ENCODE measurements around the gene ZNF792.
"Not testable (repeated sequence)": the region's sequence is repeated elsewhere in the genome, so short reads cannot be mapped to it uniquely, and the experiment has no call there.

Gene ZNF792

DNA sequence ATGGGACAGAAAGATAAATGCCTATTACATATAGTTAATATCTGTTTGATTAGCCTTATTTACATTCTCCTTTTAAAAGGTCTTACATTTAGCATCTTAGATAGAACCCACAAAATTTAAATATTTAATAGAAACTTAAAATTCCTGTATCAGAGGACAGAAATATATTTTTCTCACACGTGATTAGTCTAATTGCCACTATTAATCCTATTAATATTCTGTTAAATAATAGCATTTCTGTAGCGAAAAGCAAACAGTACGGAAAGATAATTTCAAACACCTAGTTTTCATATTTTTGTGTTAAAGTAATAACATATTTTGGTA lies 37.7 kb downstream of the ZNF792 start:
- H3K79me1 ChIP-seq (replicated peaks; ENCODE audit: low read length, poor library complexity, severe bottlenecking) = peaks cover 15% of the 10 kb centered on the region

DNA sequence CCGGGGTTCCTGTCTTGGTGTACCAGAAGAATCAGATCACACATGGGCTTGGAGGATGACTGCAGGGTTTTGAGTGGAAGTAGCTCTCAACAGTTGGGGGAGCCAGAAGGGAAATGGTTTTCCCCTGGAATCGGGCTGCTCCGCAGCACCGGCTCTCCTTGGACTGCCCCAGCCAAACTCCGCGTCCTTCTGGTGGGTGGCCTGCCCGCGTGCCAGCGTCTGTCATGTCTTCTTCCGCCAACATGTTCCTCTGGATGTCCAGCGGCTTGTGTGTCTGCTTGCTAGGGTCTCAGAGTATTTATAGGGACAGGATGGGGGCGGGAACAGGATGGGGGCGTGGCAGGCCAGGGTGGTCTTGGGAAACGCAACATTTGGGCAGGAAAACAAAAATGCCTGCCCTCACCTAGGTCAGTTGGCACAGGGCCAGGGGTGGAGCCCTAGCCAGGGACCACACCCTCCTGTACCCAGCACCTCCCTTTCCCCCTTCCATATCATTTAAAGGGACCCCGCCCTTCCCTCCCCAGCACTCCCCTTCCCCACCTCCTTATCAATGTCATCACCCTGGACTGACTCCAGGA lies 38.7 kb downstream of the ZNF792 start:
- H3K4me3 ChIP-seq (ENCODE audit: insufficient read depth in 1 of 2, low read depth in 1 of 2, low read length in 2 of 2) = no peak overlapping the region
- 96% methylated on average over 14 of the region's 15 CpGs for WGBS
- H3K4me2 ChIP-seq (ENCODE audit: low read length, poor library complexity, severe bottlenecking) = no peak overlapping the region
- H3K18ac ChIP-seq (ENCODE audit: low read depth in 1 of 2, low read length in 2 of 2) = no peak overlapping the region
- H3K36me3 ChIP-seq (ENCODE audit: control insufficient read depth in 1 of 2, insufficient read depth in 2 of 2, low read depth in 1 of 2, low read length in 2 of 2) = peaks cover 0 to 2% of the 10 kb centered on the region in 2 experiments
- H3K4ac ChIP-seq (ENCODE audit: low read depth in 1 of 2, low read length in 2 of 2) = no peak overlapping the region
- no peak overlapping the region for H3K9ac ChIP-seq (ENCODE audit: low read length)
- H3K23ac ChIP-seq (ENCODE audit: low read length in 2 of 2) = no peak overlapping the region
- peaks cover 12% of the 10 kb centered on the region for H3K79me1 ChIP-seq (replicated peaks; ENCODE audit: low read length, poor library complexity, severe bottlenecking)
- H3K4me1 ChIP-seq (ENCODE audit: control insufficient read depth, insufficient read depth, low read depth, low read length) = peaks cover 3% of the 10 kb centered on the region
- H4K8ac ChIP-seq (ENCODE audit: low read length) = no peak overlapping the region
- H3K14ac ChIP-seq (ENCODE audit: low read length in 2 of 2) = no peak overlapping the region
- no peak overlapping the region for H4K91ac ChIP-seq (ENCODE audit: low read length)
- no peak overlapping the region for H2AFZ ChIP-seq (ENCODE audit: low read depth, low read length)
- H2AK5ac ChIP-seq (ENCODE audit: low read length, severe bottlenecking) = no peak overlapping the region
- no peaks in the 10 kb centered on the region for H3K27me3 ChIP-seq (ENCODE audit: control insufficient read depth in 1 of 2, insufficient read depth in 1 of 2, low read length in 2 of 2)
- no peak overlapping the region for H2BK15ac ChIP-seq (ENCODE audit: low read depth, poor library complexity, severe bottlenecking)
- no peak for DNase-seq
- no peak overlapping the region for H2BK12ac ChIP-seq (ENCODE audit: low read length in 2 of 2)
- H3K9me3 ChIP-seq (ENCODE audit: control insufficient read depth, low read length) = no peaks in the 10 kb centered on the region
- no peak overlapping the region for H3K27ac ChIP-seq (ENCODE audit: low read length, poor library complexity, severe bottlenecking)
- no peak overlapping the region for H2BK5ac ChIP-seq (ENCODE audit: low read depth, low read length, poor library complexity, severe bottlenecking)
- H2BK120ac ChIP-seq (ENCODE audit: low read depth, low read length) = no peak overlapping the region

More for the DNA sequence above, 37.7 kb downstream of the ZNF792 start:
- Histone ChIP-seq H3K4me3 (ENCODE audit: insufficient read depth in 1 of 2, low read depth in 1 of 2, low read length in 2 of 2) (peak overlapping the region in 1 of 2 experiments; percentile 94), H2BK120ac (ENCODE audit: low read depth, low read length) (no peak overlapping the region), H2BK5ac (ENCODE audit: low read depth, low read length, poor library complexity, severe bottlenecking) (no peak overlapping the region), H3K4ac (ENCODE audit: low read depth in 1 of 2, low read length in 2 of 2) (no peak overlapping the region), H2AFZ (ENCODE audit: low read depth, low read length) (no peak overlapping the region), H3K27me3 (ENCODE audit: control insufficient read depth in 1 of 2, insufficient read depth in 1 of 2, low read length in 2 of 2) (no peaks in the 10 kb centered on the region), H3K27ac (ENCODE audit: low read length, poor library complexity, severe bottlenecking) (no peak overlapping the region), H4K8ac (ENCODE audit: low read length) (no peak overlapping the region), H3K14ac (ENCODE audit: low read length in 2 of 2) (no peak overlapping the region), H2AK5ac (ENCODE audit: low read length, severe bottlenecking) (no peak overlapping the region), H3K23ac (ENCODE audit: low read length in 2 of 2) (no peak overlapping the region), H3K18ac (ENCODE audit: low read depth in 1 of 2, low read length in 2 of 2) (no peak overlapping the region), H3K4me1 (ENCODE audit: control insufficient read depth, insufficient read depth, low read depth, low read length) (peaks cover 3% of the 10 kb centered on the region), H2BK12ac (ENCODE audit: low read length in 2 of 2) (no peak overlapping the region), H2BK15ac (ENCODE audit: low read depth, poor library complexity, severe bottlenecking) (no peak overlapping the region), H3K36me3 (ENCODE audit: control insufficient read depth in 1 of 2, insufficient read depth in 2 of 2, low read depth in 1 of 2, low read length in 2 of 2) (peaks cover 0 to 2% of the 10 kb centered on the region in 2 experiments), H3K9ac (ENCODE audit: low read length) (peak overlapping the region; percentile 88), H3K4me2 (ENCODE audit: low read length, poor library complexity, severe bottlenecking) (peak overlapping the region; percentile 87), H3K9me3 (ENCODE audit: control insufficient read depth, low read length) (no peaks in the 10 kb centered on the region), H4K91ac (ENCODE audit: low read length) (no peak overlapping the region)
- DNase-seq = no peak
- WGBS = no CpG with 5 or more reads among the region's 3 CpGs

DNA sequence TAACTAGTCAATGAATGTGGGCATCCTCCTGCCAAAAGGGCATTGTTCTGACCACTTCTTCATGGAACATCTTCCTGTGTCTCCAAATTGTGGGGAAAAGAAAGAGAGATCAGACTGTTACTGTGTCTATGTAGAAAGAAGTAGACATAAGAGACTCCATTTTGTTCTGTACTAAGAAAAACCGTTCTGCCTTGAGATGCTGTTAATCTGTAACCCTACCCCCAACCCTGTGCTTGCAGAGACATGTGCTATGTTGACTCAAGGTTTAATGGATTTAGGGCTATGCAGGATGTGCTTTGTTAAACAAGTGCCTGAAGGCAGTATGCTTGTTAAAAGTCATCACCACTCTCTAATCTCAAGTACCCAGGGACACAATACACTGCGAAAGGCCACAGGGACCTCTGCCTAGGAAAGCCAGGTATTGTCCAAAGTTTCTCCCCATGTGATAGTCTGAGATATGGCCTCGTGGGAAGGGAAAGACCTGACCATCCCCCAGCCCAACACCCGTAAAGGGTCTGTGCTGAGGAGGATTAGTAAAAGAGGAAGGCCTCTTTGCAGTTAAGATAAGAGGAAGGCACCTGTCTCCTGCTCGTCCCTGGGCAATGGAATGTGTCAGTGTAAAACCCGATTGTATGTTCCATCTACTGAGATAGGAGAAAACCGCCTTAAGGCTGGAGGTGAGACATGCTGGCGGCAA lies 43.8 kb downstream of the ZNF792 start:
- H3K4me3 ChIP-seq (ENCODE audit: insufficient read depth in 1 of 2, low read depth in 1 of 2, low read length in 2 of 2); H3K18ac ChIP-seq (ENCODE audit: low read depth in 1 of 2, low read length in 2 of 2); H3K4me2 ChIP-seq (ENCODE audit: low read length, poor library complexity, severe bottlenecking); H3K36me3 ChIP-seq (ENCODE audit: control insufficient read depth in 1 of 2, insufficient read depth in 2 of 2, low read depth in 1 of 2, low read length in 2 of 2); H3K23ac ChIP-seq (ENCODE audit: low read length in 2 of 2); H2AK5ac ChIP-seq (ENCODE audit: low read length, severe bottlenecking); H3K79me1 ChIP-seq (replicated peaks; ENCODE audit: low read length, poor library complexity, severe bottlenecking); H2BK120ac ChIP-seq (ENCODE audit: low read depth, low read length); DNase-seq; H3K27me3 ChIP-seq (ENCODE audit: control insufficient read depth in 1 of 2, insufficient read depth in 1 of 2, low read length in 2 of 2); H2BK15ac ChIP-seq (ENCODE audit: low read depth, poor library complexity, severe bottlenecking); H4K8ac ChIP-seq (ENCODE audit: low read length); H3K27ac ChIP-seq (ENCODE audit: low read length, poor library complexity, severe bottlenecking); H3K14ac ChIP-seq (ENCODE audit: low read length in 2 of 2); H2AFZ ChIP-seq (ENCODE audit: low read depth, low read length); H2BK12ac ChIP-seq (ENCODE audit: low read length in 2 of 2); H2BK5ac ChIP-seq (ENCODE audit: low read depth, low read length, poor library complexity, severe bottlenecking); H3K4me1 ChIP-seq (ENCODE audit: control insufficient read depth, insufficient read depth, low read depth, low read length); H4K91ac ChIP-seq (ENCODE audit: low read length); H3K4ac ChIP-seq (ENCODE audit: low read depth in 1 of 2, low read length in 2 of 2); H3K9ac ChIP-seq (ENCODE audit: low read length): not testable (repeated sequence)
- 63% methylated on average over 6 of the region's 8 CpGs for WGBS
- peaks cover 18% of the 10 kb centered on the region for H3K9me3 ChIP-seq (ENCODE audit: control insufficient read depth, low read length)

GRCh38 chr19:34918190-34918589 lies 45.8 kb downstream of the ZNF792 start:
- DNase-seq = no peak
- H3K4me3 ChIP-seq (ENCODE audit: insufficient read depth in 1 of 2, low read depth in 1 of 2, low read length in 2 of 2) = no peak overlapping the region
- H3K4me1 ChIP-seq (ENCODE audit: control insufficient read depth, insufficient read depth, low read depth, low read length) = no peaks in the 10 kb centered on the region
- no peak overlapping the region for H2BK15ac ChIP-seq (ENCODE audit: low read depth, poor library complexity, severe bottlenecking)
- no peak overlapping the region for H3K4ac ChIP-seq (ENCODE audit: low read depth in 1 of 2, low read length in 2 of 2)
- no peak overlapping the region for H2AFZ ChIP-seq (ENCODE audit: low read depth, low read length)
- no peak overlapping the region for H3K4me2 ChIP-seq (ENCODE audit: low read length, poor library complexity, severe bottlenecking)
- no peak overlapping the region for H4K8ac ChIP-seq (ENCODE audit: low read length)
- no peak overlapping the region for H3K14ac ChIP-seq (ENCODE audit: low read length in 2 of 2)
- H3K18ac ChIP-seq (ENCODE audit: low read depth in 1 of 2, low read length in 2 of 2) = no peak overlapping the region
- H2AK5ac ChIP-seq (ENCODE audit: low read length, severe bottlenecking) = no peak overlapping the region
- H3K79me1 ChIP-seq (replicated peaks; ENCODE audit: low read length, poor library complexity, severe bottlenecking) = no peaks in the 10 kb centered on the region
- no peaks in the 10 kb centered on the region for H3K36me3 ChIP-seq (ENCODE audit: control insufficient read depth in 1 of 2, insufficient read depth in 2 of 2, low read depth in 1 of 2, low read length in 2 of 2)
- H2BK120ac ChIP-seq (ENCODE audit: low read depth, low read length) = no peak overlapping the region
- 56% methylated on average over 2 of the region's 2 CpGs for WGBS
- no peak overlapping the region for H3K23ac ChIP-seq (ENCODE audit: low read length in 2 of 2)
- no peak overlapping the region for H3K27ac ChIP-seq (ENCODE audit: low read length, poor library complexity, severe bottlenecking)
- H3K9me3 ChIP-seq (ENCODE audit: control insufficient read depth, low read length) = peaks cover 18% of the 10 kb centered on the region
- H3K27me3 ChIP-seq (ENCODE audit: control insufficient read depth in 1 of 2, insufficient read depth in 1 of 2, low read length in 2 of 2) = no peaks in the 10 kb centered on the region
- no peak overlapping the region for H3K9ac ChIP-seq (ENCODE audit: low read length)
- no peak overlapping the region for H2BK5ac ChIP-seq (ENCODE audit: low read depth, low read length, poor library complexity, severe bottlenecking)
- H4K91ac ChIP-seq (ENCODE audit: low read length) = no peak overlapping the region
- no peak overlapping the region for H2BK12ac ChIP-seq (ENCODE audit: low read length in 2 of 2)

Measured in mesenchymal stem cell (in vitro differentiated cells and primary cell).